HG03060 (cell line): ENCODE results near the gene RPL9.
"Not testable (repeated sequence)": the region's sequence is repeated elsewhere in the genome, so short reads cannot be mapped to it uniquely, and the experiment has no call there.

ENCODE experiments used
- ATAC-seq: cut with Tn5 transposase; IDR thresholded peaks from one replicate; pipeline ENCODE4 v1.9.1; 2021; ENCODE audit warnings: low read depth, moderate number of reproducible peaks; ENCODE audit not compliant: unreplicated experiment

RPL9 gene

DNA sequence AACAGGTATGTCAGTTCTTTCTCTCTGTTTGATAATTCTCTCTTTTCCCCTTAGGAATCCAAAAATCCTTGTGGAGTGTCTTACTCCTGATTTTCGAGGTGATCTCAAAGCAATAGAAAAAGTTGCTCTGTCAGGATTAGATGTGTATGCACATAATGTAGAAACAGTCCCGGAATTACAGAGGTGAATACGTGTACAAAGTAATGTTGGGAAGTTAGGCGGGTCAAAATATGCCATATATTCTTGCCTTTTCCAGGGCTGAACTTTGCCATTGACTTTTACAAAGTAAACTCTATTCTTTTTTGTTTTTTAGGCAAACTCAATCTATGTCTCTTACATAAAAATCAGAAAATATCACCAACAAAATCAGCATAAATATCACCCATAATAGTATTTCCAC lies 8.7 kb upstream of the RPL9 start:
- ATAC-seq = no peak

DNA sequence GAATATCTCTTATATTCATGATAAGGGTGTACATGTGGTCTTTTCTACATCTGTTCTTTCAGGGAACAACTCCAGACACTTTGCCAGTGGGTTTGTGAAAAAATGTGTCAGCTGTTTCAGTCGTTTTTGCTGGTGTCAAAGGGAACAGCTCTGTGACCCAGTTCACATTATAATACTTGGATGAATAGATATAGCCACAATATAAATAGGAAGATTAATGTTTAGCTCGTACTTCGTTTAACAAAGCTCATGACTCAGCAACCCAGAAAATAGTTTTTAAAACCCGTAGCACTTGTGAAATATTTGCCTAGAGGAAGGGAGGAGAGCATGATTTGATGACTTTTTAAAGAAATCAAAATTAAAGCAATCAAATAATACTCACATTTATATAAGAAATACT lies 8.0 kb upstream of the RPL9 start:
- ATAC-seq = no peak

DNA sequence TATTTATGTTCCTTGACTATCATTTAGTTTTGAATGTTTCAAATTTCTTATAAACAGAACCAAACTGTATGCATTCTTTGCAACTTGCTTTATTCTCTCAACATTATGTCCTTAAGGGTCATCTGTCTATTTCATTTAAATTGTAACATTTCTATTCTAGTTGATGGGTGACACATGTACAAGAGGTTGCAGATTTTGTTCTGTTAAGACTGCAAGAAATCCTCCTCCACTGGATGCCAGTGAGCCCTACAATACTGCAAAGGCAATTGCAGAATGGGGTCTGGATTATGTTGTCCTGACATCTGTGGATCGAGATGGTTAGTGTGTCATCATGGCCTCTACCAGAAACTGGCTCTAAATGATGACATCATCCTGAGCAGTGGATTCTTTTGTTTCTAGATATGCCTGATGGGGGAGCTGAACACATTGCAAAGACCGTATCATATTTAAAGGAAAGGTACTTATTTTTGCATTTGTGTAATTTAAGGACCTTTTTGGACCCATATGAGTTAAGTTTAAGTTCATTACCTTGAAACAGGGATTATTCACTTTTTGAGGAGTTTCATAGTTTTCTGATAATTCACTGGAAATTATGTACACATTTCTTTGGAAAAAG lies 6.3 kb upstream of the RPL9 start:
- ATAC-seq = no peak

DNA sequence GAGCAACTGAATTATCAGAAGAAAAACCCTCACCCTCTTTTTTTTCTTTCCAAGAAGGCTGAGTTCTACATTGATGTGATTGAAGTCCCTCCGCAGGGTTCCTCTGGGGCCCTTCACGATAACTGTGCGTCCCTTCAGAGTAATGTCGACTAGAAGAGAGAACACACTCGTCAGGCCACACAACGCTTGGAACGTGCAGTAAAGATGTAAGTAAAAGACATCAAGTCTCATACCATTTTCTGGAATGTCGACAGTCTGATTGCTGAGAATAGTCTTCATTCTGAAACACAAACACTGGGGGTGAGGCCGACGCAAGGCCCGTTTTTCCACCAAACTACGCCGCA lies 589 bp downstream of the RPL9 start:
- ATAC-seq = not testable (repeated sequence)

DNA sequence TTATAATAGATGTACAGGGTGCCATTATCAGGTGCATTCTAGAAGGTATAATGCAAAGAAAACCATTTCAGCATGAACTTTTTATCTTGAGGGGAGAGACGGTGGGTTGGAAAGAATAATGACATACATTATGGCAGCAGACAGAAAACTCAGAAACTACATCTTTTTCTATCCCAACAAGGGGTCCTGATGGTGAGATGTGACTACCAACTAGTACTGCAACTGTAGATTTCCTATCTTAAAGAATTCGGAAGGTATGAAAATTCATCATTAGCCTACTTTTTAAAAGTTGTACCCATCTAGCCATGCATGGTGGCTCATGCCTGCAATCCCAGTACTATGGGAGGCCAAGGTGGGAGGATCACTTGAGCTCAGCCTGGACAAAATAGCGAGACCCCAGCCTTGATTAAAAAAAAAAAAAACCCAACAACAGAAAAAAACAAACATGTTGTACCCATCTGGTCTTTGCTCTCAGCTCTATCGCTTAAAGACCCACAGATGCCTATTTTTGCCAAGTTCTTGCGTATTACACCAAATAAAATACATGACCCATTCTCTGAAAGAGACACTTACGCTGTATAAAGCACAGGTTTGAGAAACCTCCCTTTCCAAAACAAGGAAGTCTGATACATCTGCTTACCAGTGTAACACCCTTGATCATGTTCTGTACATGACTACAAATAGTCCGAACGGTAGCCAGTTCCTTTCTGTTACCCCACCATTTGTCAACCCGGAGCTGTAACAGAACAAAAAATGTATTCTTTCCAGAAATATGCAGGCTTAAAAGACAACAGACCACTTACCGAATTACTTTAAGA lies 1.6 kb downstream of the RPL9 start:
- ATAC-seq = no peak

DNA sequence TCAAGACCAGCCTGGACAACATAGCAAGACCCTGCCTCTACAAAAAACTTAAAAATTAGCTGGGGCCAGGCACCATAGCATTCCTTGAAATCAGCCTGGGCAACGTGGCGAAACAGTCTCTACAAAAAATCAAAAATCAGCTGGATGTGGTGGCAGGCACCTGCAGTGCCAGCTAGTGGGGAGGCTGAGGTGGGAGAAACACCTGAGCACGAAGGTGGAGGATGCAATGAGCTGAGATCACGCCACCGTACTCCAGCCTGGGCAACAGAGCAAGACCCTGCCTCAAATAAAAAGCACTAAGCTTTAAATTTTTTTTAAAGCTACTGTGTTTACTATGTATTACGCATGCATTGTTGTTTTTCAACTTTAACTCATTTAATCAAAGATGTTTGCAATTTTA lies 3.2 kb downstream of the RPL9 start:
- ATAC-seq = no peak

DNA sequence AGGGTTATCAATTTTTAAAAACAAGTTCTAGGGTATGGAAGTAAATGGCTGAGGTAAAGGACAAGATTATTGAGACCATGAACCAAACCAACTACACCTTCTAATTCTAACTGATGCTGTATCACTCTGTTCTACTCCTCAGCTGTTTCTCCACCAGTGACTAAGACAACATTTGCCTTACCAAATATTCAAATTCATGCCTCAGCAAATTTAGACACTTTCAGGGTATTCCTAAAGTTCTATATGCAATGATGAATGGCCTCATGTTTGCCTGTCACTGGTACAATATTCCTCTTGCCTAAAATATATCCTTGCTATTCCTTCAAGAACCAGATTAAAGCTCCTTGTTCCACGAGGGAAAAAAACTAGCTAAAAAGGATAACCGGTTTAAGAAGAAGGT lies 5.0 kb downstream of the RPL9 start:
- no peak for ATAC-seq

DNA sequence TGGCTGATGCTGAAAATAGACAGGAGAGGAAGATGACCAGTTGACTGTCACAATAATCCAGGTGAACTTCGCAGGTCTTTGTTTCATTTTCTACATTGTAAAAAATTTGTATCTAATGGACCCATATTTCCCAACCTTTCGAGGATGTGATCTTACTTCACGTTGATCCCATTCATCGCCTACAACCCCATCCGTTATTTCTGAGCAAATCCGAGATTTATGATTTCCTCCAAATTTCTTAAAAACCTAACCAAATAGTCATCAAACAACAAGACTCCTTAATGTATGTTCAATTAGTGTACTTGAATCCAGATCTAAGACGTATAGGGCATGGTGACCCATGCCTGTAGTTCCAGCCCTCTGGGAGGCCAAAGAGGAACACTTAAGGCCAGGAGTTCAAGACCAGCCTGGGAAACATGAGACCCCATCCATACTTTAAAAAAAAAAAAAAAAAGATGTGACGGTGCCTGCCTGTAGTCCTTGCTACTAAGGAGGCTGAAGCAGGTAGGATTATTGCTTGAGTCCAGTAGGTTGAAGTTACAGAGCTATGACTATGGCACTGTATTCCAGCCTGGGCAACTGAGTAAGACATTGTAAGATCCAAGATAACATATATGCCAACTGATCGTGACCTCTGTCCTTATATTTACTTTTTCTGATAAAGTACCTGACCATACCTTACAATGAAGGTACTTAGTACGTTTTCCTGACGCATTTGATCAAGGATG lies 5.7 kb downstream of the RPL9 start:
- ATAC-seq = no peak

DNA sequence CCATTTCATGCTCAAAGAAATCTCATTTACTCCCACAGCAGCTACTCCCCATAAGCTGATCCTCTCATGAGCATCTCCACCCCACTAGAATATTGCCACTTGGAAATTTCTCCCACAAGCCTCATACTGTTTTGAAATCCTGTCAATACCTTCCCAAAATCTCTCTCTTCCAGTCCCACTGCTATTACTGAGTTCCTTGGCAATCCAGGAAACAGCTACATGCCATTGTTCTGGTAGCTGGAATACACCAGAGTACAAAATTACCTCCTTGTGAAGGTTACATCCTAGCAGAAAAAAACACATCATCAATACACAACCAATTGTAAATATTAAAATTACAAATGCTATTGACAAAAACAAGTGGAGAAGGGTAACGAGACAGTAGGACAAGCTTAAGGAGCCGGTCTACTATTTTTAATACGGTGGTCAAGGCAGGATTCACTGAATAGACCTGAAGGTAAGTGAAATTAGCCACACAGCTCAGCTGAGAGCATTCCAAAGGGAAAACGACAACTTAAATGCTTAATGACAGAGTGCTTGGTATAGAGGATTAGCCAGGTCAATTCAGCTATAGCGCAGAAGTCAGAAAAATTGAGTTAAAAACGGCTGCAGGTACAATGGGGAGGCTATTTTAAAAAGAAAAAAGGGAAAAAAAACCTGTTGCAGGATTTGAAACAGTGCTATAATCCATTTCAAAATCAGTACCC lies 6.4 kb downstream of the RPL9 start:
- no peak for ATAC-seq

DNA sequence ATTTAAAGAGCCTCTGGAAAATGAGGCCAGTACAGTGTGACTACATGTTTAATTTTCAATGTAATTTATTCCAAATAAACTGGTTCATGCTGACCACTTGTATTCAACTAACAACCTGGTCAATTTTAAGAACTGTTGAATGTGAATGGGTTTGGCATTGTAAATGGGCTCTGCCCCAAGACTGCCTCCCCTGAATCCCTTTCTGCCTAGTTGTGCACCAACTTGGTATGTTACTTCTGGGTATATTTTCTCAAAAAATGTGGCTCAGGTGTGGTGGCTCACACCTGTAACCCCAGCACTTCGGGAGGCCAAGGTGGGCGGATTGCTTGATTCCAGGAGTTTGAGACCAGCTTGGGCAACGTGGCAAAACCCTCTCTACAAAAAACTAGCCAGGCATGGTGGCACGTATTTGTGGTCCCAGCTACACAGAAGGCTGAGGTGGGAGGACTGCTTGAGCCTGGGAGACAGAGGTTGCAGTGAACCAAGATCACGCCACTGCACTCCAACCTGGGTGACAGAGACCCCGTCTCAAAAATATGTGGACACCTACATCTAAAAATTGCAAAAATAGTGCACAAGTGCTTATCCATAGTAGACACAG lies 7.2 kb downstream of the RPL9 start:
- no peak for ATAC-seq

DNA sequence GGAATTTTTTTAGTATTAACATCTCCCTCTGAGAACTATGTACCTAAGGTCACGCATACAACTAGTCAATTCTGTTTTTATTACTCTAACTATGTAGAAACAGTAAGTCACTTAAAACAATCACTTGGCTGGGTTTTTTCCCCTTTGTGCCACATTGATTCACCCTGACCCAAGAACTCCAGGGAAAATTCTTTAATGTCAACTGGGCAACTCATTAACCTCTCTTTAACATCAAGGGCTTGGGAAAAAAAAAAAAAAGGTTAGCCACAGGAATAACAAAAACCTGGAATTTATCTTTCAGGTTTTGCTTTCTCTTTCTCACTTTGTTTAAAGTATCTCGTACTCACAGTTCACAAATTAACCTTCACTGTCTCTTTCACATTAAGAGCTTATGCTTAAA lies 8.1 kb downstream of the RPL9 start:
- no peak for ATAC-seq

DNA sequence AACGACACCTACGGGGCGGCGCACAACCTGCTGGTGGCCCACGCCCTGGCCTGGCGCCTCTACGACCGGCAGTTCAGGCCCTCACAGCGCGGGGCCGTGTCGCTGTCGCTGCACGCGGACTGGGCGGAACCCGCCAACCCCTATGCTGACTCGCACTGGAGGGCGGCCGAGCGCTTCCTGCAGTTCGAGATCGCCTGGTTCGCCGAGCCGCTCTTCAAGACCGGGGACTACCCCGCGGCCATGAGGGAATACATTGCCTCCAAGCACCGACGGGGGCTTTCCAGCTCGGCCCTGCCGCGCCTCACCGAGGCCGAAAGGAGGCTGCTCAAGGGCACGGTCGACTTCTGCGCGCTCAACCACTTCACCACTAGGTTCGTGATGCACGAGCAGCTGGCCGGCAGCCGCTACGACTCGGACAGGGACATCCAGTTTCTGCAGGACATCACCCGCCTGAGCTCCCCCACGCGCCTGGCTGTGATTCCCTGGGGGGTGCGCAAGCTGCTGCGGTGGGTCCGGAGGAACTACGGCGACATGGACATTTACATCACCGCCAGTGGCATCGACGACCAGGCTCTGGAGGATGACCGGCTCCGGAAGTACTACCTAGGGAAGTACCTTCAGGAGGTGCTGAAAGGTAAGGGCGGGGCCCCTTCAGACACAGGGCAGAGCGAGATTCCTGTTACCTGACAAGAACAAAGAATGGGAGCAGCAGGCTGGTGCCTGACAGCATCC lies 11.7 kb downstream of the RPL9 start:
- no peak for ATAC-seq

DNA sequence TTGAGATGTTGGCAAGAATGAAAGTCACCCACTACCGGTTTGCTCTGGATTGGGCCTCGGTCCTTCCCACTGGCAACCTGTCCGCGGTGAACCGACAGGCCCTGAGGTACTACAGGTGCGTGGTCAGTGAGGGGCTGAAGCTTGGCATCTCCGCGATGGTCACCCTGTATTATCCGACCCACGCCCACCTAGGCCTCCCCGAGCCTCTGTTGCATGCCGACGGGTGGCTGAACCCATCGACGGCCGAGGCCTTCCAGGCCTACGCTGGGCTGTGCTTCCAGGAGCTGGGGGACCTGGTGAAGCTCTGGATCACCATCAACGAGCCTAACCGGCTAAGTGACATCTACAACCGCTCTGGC lies 12.3 kb downstream of the RPL9 start:
- no peak for ATAC-seq

DNA sequence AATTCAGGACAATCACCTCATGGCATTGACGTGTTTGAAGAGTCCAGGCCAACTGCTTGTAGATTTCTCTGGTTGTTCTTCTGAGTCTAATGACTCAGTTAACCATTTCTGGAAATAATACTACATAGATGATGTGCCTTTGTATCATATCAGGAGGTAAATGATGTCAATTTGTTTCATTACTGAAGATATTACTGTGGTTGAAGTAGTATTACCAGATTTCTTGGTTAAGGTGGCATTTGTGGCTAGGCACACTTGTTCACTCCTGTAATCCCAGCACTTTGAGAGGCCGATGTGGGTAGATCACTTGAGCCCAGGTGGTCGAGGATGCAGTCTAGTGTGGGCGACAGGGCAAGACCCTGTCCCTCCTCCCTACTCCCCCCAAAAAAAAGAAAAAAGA lies 15.7 kb downstream of the RPL9 start:
- no peak for ATAC-seq

DNA sequence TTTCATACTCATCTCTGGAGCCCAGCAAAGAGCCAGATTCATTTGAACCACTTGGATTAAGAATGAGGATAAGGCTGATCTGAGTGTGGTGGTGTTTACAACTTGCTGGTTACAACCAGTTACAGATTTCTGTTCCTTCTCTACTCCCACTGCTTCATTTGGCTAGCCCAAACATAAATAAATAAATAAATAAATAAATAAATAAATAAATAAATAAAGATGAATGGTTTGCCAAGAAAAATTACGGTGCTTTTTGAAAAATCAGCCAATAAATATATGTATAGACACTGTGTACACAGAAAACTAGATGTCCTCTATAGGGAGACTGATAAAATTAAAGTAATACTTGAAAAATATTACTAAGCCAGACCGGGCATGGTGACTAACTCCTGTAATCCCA lies 17.1 kb downstream of the RPL9 start:
- ATAC-seq = no peak

DNA sequence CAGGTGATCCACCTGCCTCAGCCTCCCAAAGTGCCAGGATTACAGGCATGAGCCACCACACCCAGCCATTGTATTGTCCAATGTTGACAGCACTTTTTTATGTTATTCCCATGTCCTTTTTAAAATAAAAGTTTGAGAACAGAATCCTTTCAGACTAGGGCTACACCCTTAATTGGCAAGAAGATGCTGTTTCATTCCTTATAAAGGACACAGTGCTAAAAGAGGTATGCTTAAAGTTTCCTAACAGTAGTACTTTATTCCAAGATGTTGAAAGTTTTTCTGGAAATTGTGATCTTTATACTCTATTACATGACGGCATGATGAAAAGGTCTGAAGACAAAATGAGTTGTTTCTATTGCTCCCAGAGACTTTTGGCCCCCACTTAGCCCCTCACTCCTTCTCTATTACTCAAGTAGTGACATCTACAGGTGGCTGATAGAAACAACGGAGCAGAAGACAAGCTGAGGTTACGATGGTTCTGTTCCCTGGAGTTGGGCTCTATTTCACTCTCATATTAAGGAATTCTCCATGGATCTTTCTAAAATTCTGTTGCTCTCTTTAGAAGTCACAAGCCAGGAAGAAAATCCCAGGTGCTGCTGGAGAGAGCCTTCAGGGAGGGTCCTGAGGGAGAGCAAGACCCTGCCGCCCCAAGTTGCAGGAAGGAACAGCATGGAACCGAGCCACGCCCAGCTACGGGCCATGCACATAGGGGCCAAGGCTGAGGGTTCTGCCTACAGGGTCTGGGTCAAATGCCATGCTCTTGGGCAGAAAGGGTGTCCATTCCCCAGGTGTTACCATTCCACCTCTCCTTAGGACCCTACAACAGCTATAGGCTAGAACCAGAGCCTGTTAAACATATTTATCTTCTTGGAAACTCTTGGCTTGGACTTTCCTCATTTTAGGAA lies 22.8 kb downstream of the RPL9 start:
- ATAC-seq = no peak

DNA sequence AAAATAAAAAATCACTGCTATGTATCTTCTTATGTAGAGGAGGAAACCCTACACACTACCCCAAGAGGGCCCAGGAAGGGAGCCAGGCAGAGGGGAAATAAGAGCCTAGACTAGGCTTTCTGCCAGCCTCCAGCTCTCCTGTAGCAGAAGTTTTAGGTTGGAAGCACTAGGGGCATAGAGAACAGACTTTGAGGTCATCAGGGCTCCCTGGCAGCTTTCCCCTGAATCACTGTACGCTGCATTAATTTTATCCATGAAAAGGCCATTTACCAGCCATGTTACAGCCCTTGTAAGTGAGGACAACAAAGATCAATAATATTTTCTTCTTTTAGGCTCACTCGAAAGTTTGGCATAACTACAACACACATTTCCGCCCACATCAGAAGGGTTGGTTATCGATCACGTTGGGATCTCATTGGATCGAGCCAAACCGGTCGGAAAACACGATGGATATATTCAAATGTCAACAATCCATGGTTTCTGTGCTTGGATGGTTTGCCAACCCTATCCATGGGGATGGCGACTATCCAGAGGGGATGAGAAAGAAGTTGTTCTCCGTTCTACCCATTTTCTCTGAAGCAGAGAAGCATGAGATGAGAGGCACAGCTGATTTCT lies 24.7 kb downstream of the RPL9 start:
- no peak for ATAC-seq

DNA sequence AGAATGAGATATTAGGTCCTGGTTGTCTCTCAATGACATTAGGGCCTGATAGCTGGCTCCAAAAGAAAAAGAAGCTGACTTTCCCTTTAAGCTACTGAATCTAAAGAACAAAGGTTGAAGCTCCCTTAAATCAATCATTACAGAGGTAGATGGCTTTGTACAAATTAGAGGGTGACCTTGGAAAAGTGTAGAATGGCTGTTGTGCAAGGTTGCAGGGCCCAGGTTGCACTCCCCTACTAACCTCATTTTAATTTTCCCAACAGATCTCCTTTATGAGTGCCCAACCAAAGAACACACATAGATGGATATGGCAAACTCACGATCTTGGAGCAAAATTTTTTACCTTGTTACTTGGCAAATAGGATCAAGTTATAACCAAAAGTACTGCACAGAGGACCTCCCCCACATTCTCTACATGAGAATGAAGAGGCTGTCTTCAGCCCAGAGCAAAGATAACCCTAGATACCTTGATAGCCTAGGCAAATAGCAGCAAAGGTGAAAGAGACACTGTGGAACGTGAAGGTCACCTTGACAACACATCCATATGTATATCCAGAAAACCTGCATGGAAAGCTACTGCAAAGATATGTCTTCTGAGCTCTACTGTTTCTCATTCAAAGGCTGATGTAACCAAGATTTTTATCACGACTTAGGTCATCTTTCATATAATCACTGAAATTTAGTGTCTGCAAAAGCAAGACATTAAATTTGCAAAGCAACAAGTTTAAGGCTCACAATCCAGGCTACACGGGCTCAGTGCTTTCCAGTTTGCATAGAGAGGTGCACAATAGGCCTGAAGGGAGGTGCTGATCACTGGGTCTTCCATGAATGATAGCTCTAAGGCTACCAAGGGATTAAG lies 29.0 kb downstream of the RPL9 start:
- no peak for ATAC-seq
